ENCODE measurements around the gene TDRD9. TPM values are rescaled to one million over a fixed set of nuclear protein-coding genes. Genes with fewer than 3 reads are reported as not detected.
A peak's percentile ranks its signal among the peaks of the same experiment; 100 is the strongest.

Gene TDRD9
- total RNA-seq, 1 donor from 2014 or later, result 4.8 TPM

DNA sequence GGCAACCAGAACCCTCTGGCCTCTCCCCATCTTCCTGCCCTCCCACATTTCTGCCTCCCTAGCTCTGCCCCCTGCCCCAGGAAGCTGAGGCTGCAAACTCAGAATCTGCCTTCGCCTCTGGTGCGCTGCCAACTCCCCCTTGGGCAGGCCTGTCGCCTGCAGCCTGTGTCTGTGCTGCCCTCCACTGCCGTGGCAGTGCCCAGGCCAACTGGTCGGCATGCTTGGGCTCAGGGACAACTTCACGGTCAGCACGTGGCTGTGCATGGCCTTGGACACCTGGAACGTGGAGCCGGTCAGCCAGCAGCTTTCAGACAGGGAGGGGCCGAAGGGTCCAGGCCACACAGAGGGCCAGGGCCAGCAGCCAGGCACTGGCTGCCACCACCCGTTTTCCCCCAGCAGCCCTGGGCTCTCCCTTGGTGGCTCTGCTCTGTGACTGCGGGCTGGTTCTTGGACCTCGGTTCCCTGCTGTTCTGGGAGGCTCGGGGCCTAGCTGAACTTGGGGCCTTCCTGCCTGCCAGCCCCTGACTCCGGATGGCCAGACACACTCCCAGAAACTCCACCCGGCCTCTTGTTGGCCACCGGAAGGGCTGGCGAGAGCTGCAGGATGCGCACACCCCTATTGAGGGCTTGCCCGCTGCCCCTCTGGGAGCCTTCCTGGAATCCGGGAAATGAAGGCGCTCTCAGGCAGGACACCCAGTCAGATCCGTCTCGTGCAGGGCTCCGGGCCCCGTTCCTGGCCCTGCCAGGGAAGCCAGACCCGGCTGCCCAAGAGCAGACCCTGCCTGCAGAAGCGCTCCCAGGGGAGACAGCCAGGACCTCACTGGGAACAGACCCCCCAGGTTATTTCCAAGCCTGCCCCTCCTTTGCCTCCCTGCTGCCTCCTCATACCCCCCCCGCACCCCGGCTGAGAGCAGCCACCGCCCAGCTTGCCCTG, 46.7 kb upstream of the TDRD9 start:
- H3K9me3 ChIP-seq (replicated peaks), result no peaks in the 10 kb centered on the region
- H3K4me1 ChIP-seq, result peaks cover 42% of the 10 kb centered on the region
- DNase-seq, result peak; percentile 60
- TF ChIP-seq, protein P1, sequence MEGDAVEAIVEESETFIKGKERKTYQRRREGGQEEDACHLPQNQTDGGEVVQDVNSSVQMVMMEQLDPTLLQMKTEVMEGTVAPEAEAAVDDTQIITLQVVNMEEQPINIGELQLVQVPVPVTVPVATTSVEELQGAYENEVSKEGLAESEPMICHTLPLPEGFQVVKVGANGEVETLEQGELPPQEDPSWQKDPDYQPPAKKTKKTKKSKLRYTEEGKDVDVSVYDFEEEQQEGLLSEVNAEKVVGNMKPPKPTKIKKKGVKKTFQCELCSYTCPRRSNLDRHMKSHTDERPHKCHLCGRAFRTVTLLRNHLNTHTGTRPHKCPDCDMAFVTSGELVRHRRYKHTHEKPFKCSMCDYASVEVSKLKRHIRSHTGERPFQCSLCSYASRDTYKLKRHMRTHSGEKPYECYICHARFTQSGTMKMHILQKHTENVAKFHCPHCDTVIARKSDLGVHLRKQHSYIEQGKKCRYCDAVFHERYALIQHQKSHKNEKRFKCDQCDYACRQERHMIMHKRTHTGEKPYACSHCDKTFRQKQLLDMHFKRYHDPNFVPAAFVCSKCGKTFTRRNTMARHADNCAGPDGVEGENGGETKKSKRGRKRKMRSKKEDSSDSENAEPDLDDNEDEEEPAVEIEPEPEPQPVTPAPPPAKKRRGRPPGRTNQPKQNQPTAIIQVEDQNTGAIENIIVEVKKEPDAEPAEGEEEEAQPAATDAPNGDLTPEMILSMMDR (IDR thresholded peaks at IDR 0.05; ENCODE audit: borderline replicate concordance), result peak; percentile 21
- intact Hi-C loops (cut with micrococcal nuclease), result no loop called here
- no peaks in the 10 kb centered on the region for H3K27me3 ChIP-seq (ENCODE audit: low read depth)
- no peaks in the 10 kb centered on the region for H3K36me3 ChIP-seq
- H3K4me3 ChIP-seq, result peak overlapping the region; percentile 1
- H3K27ac ChIP-seq (replicated peaks), result peak overlapping the region; percentile 95

DNA sequence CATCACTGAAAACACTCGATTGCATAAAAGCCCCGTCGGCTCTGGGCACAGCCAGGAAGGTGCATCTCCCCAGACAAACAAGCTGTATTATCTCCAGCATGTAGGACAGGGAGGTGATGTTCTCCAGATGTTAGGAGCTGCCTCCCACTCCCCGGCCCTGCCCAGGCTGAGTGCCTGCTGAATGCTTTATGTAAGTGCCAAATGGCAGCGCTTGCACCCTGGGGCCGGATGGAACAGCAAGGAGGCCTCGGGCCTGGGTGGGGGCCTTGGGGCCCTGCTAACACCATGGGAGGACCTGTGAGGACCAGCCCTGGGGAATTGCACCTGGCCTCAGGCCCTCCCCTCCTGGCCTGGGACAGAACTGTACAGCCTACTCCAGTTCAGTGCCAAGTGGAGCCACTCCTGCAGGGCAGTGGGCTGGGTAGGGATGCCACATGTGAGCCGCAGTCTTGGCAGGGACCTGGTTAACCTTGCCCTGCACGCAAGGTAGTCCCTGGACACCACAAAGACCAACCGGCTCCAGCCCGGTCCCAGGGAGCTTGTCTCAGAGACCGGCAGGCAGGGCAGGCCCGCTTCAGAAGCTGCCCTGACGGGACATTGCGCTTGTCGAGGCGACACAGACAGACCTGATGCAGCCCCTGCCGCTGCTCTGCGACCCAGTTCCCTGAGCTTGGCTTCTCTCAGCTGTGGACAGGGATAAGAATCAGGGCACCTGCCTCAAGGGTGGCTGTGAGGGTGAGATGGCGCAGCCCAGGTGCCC, 45.6 kb upstream of the TDRD9 start:
- no peak overlapping the region for H3K4me3 ChIP-seq
- peaks cover 42% of the 10 kb centered on the region for H3K4me1 ChIP-seq
- intact Hi-C loops (cut with micrococcal nuclease), result no loop called here
- no peak for DNase-seq
- H3K27ac ChIP-seq (replicated peaks), result peak overlapping the region; percentile 95
- no peaks in the 10 kb centered on the region for H3K36me3 ChIP-seq
- no peaks in the 10 kb centered on the region for H3K27me3 ChIP-seq (ENCODE audit: low read depth)
- no peaks in the 10 kb centered on the region for H3K9me3 ChIP-seq (replicated peaks)
- TF ChIP-seq, protein P1 (IDR thresholded peaks at IDR 0.05; ENCODE audit: borderline replicate concordance), result no peak

DNA sequence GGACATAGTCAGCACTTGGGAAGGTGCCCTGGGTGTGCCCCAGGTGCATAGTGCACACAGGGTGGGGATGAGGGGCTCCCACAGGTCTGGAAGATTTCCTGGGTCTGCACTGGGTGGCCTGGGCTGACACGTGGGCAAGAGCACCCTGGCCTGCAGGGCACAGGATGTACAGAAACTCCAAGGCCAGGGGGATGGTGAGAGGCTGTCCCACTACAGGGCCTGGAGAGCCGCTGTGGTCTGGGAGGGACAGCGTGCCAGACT, 45.1 kb upstream of the TDRD9 start:
- peaks cover 42% of the 10 kb centered on the region for H3K4me1 ChIP-seq
- H3K27me3 ChIP-seq (ENCODE audit: low read depth), result no peaks in the 10 kb centered on the region
- intact Hi-C loops (cut with micrococcal nuclease), result no loop called here
- no peak for DNase-seq
- no peaks in the 10 kb centered on the region for H3K9me3 ChIP-seq (replicated peaks)
- no peaks in the 10 kb centered on the region for H3K36me3 ChIP-seq
- no peak overlapping the region for H3K4me3 ChIP-seq
- TF ChIP-seq, protein P1 (IDR thresholded peaks at IDR 0.05; ENCODE audit: borderline replicate concordance), result no peak
- H3K27ac ChIP-seq (replicated peaks), result no peak overlapping the region

DNA sequence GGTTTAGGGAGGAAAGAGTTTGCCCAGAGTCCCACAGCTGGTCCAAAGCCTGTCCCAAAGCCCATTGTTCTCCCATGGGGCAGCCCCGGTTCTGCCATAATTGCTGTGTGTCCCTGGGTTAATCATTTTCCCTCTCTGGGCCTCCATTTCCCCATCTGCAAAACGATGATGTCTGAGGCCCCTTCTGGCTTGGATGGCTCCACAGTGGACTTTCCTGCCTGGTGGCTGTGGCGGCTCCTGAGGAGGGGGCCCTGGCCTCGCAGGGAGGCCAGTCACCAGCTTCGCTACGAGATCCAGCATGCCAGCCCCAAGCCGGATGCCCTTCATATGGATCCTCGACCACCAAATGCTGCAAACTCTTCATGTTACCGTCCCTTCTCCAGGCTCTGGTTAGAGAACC, 43.4 kb upstream of the TDRD9 start:
- Histone ChIP-seq H3K36me3 (no peaks in the 10 kb centered on the region), H3K4me1 (peaks cover 34% of the 10 kb centered on the region), H3K4me3 (no peak overlapping the region), H3K27me3 (ENCODE audit: low read depth) (no peaks in the 10 kb centered on the region), H3K27ac (replicated peaks) (no peak overlapping the region), H3K9me3 (replicated peaks) (no peaks in the 10 kb centered on the region)
- no peak for DNase-seq
- intact Hi-C loops (cut with micrococcal nuclease), result no loop called here
- TF ChIP-seq, protein P1 (IDR thresholded peaks at IDR 0.05; ENCODE audit: borderline replicate concordance), result no peak

DNA sequence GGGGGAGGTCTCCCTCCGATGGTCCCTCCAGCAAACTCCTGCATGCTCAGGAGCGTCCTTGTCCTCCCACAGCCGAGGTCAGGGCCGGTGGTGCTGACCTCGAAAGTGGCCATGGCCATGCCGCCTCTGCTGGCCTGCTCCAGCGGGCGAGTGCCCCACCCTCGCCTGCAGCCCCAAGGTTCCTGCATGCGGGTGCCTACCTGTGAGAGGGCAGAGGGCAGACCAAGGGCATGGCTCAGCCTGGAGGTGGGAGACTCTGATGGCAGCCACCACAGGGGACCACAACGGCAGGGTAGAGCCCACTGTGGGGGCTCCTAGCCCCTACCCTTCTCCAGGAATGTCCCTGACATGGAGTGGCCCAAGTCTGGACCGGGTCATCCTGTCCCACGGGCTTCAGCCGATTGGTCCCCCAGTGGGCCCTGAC, 42.7 kb upstream of the TDRD9 start:
- peaks cover 34% of the 10 kb centered on the region for H3K4me1 ChIP-seq
- no peaks in the 10 kb centered on the region for H3K27me3 ChIP-seq (ENCODE audit: low read depth)
- H3K4me3 ChIP-seq, result no peak overlapping the region
- no peaks in the 10 kb centered on the region for H3K36me3 ChIP-seq
- TF ChIP-seq, protein P1 (IDR thresholded peaks at IDR 0.05; ENCODE audit: borderline replicate concordance), result no peak
- intact Hi-C loops (cut with micrococcal nuclease), result no loop called here
- H3K9me3 ChIP-seq (replicated peaks), result no peaks in the 10 kb centered on the region
- no peak overlapping the region for H3K27ac ChIP-seq (replicated peaks)
- no peak for DNase-seq
